Measurements from ENCODE around the gene ZBTB18.

DNA sequence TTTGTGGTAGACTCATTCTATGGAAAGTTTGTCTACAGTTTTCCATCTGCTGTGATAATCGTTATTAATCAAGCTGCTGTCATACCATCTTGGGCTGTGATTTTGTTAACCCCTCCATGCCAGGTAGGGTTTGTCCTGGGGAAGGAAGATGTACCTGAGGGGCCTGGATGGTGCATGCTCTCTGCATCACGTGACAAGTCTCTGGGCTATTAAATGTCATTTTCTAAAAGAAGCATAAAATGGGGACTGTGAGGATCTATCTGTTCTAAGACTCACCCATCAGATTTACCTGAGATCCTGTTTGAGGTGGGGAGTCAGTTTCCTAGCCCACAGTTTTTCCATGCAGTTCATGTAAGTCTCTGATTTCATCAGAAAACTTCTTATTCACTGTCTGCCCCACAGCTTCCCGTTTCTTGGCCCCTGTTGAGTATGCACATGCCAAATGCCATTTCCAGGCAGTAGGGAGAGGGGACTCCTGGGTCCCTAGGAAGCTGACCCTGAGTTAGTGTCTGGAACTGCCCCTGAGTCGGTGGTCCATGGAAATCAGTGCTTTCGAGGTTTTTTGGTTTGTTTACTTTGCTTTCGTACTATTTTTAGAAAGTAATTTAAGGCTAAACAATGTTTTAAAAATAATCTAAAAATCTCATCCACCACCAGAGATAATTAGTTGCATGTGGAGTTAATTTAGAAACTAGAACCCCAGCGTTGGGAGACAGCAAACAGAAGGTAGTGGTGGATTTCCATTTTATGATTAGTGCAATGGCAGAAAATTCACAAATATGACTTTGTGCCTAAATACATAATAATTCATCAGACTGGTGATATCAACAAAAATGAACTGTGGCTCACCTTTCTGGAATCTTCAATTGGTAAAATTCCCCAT lies 46.7 kb downstream of the ZBTB18 start:
- TF ChIP-seq CTCF (IDR thresholded peaks at IDR 0.05) (no peak), EZH2phosphoT487 (IDR thresholded peaks at IDR 0.05) (no peak)

All from neural progenitor cell (in vitro differentiated cells).